Lower lobe of right lung (tissue), 2 donors: ENCODE measurements around the gene PEX14. TPM values are rescaled to one million over a fixed set of nuclear protein-coding genes. Genes with fewer than 3 reads are reported as not detected.

Experiments
- ATAC-seq, 2 donors: fragments of 200-7000 bp; cut with Tn5 transposase; one replicate each; pipeline ENCODE4 v1.9.1; 2020 to 2022; ENCODE audit warnings: mild to moderate bottlenecking in 2 of 2, moderate library complexity in 2 of 2
- DNase-seq: peaks from one replicate; pipeline ENCODE4 v3.0.0-alpha.2; 2020
- H3K27ac ChIP-seq: fragments of 200-600 bp; one replicate; pipeline ENCODE4 v1.8.0; 2022
- H3K27me3 ChIP-seq: fragments of 200-600 bp; one replicate; pipeline ENCODE4 v1.8.0; 2022; ENCODE audit warnings: low read depth
- H3K36me3 ChIP-seq: fragments of 200-600 bp; one replicate; pipeline ENCODE4 v1.8.0; 2022; ENCODE audit warnings: mild to moderate bottlenecking
- H3K4me1 ChIP-seq: fragments of 200-600 bp; one replicate; pipeline ENCODE4 v1.8.0; 2022
- H3K4me3 ChIP-seq: fragments of 200-600 bp; one replicate; pipeline ENCODE4 v1.8.0; 2022; ENCODE audit warnings: mild to moderate bottlenecking
- H3K9me3 ChIP-seq: fragments of 200-600 bp; one replicate; pipeline ENCODE4 v1.8.0; 2022
- intact Hi-C: fragments of 100-400 bp; cut with DNase I; formaldehyde crosslinking; loops from one replicate; pipeline ENCODE4 v1.11.0; 2022
- total RNA-seq: library from RNA; stranded (reverse); fragmentation: NEBNext Ultra II Directional; extraction: Animal tissue kit (Norgen Biotek cat#: 25700); gene quantifications from one replicate; pipeline ENCODE4 v1.2.1, GENCODE V29; 2021
- TF ChIP-seq, protein P1 (sequence below): fragments of 200-600 bp; IDR thresholded peaks from one replicate; pipeline ENCODE4 v1.8.0; 2022; ENCODE audit warnings: antibody characterized with exemption, mild to moderate bottlenecking
- donor health status: DM: no; HTN: yes; CAD: no; lungs with severe emphysema.

Gene PEX14
- total RNA-seq, 1 donor from 2014 or later = 27.9 TPM

DNA sequence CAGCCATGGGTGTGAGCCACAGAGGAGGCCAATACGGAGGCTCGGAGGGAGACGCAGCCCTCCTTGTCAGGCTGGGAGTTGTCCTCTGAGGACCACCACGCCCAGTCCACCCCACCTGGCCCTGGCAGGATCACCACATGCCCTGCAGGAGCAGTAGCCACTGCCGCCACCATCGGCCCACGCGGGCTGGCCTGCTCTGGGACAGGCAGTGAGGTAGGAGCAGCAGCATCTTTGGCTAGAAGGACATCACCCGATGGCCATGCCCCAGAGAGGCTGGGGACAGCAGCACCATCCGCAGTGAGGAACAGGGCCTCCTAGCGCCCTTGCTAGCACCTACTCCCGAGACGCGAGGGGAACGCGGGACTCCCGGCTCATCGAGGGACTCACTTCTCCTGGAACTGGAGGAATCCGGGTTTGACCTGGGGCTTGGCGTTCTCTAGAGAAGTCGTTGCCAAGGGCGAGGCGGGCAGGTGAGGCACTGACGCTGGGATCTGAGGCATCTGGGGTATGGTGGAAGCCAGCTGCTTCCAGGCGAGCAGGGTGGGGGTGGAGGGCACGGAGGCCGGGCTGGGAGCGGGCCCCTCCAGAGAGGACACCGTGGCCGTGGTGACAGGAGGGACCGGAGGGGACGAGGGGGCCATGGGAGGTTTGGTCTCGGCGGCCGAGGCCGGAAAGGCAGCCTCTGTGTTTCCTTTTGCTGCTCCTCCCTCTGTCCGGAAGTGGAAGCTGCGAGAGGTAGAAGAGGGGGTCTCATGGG lies 172.8 kb downstream of the PEX14 start:
- TF ChIP-seq, protein P1, sequence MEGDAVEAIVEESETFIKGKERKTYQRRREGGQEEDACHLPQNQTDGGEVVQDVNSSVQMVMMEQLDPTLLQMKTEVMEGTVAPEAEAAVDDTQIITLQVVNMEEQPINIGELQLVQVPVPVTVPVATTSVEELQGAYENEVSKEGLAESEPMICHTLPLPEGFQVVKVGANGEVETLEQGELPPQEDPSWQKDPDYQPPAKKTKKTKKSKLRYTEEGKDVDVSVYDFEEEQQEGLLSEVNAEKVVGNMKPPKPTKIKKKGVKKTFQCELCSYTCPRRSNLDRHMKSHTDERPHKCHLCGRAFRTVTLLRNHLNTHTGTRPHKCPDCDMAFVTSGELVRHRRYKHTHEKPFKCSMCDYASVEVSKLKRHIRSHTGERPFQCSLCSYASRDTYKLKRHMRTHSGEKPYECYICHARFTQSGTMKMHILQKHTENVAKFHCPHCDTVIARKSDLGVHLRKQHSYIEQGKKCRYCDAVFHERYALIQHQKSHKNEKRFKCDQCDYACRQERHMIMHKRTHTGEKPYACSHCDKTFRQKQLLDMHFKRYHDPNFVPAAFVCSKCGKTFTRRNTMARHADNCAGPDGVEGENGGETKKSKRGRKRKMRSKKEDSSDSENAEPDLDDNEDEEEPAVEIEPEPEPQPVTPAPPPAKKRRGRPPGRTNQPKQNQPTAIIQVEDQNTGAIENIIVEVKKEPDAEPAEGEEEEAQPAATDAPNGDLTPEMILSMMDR = no peak
- ATAC-seq (no peak), DNase-seq (no peak)
- no peak overlapping the region for H3K4me3 ChIP-seq
- intact Hi-C loops = no loop called here
- H3K36me3 ChIP-seq = peaks cover 70% of the 10 kb centered on the region
- no peaks in the 10 kb centered on the region for H3K9me3 ChIP-seq
- H3K27me3 ChIP-seq = no peaks in the 10 kb centered on the region
- peaks cover 21% of the 10 kb centered on the region for H3K4me1 ChIP-seq
- H3K27ac ChIP-seq = no peak overlapping the region

DNA sequence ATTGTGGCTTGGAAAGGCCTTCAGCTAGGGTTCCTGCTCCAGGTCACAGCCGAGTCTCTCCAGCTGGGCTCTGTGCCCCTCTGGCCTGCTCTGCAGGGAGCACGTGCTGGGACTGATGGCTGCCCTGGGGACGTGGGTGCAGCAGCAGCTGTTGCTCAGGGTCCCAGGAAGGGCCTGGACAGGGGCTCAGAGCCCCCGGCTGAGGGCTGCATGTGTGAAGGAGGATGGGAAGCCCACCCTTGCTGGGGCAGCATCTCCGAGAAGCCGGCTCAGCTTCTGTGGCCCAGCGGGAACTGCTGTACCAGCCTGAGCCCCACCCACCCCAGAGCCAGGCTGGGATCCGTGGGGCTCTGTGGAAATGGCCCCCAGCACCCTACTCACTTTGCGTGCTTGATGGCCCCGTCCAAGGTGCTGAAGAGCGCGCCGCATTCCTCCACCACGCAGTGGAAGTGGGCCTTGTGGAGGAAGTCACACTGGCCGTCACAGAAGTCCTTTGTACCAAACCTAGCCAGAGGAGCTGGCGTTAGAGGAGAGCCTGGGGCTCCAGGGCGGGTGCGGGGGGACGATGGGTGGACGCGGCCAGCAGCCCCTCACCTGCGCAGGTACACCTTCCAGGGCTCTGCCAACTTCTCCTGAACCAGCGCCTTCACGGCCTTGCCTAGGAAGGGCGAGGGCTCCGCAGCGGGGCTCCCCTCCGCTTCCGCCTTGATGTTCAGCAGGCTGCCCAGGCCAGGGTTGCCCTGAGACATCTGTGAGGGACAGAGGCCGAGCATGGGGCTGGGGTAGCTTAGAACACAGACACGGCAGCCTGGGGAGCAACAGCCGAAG lies 174.2 kb downstream of the PEX14 start:
- DNase-seq (no peak), ATAC-seq (no peak)
- H3K27ac ChIP-seq = no peak overlapping the region
- TF ChIP-seq, protein P1 = no peak
- H3K9me3 ChIP-seq = no peaks in the 10 kb centered on the region
- peaks cover 25% of the 10 kb centered on the region for H3K4me1 ChIP-seq
- H3K4me3 ChIP-seq = no peak overlapping the region
- peaks cover 72% of the 10 kb centered on the region for H3K36me3 ChIP-seq
- no peaks in the 10 kb centered on the region for H3K27me3 ChIP-seq
- intact Hi-C loops = no loop called here

DNA sequence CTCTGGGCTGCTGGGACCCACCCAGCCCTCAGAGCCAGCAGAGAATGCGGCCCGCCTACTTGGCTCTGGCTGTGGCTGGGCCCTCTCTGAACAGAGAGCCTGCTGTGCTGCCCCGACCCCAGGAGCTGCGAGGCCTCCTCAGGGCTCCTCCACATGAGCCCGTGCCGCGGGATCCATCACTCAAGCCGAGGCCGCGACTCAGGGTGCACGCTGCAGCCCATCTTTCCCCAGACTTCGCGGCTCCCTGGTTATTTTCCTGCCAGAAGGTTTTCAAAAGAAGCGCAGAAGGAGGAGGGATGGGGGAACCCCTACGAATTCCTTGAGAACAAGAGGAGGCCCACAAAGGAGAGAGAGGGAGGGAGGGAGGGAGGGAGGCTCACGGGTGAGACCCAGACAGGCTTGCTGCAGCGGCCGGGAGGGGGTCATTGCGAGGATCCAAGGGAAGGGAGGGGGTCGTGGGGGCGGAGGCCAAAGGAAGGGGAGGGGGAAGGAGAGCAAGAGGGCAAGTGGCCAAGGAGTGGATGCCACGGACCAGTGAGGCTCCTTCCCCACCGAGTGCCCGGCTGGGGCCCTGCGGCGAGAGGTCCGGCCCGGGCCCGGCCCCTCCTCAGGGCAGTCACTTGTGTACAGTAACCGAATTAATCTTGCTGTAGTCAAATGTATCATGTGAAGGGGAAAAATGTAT lies 174.9 kb downstream of the PEX14 start:
- Histone ChIP-seq H3K4me1 (peaks cover 25% of the 10 kb centered on the region), H3K27me3 (no peaks in the 10 kb centered on the region), H3K9me3 (no peaks in the 10 kb centered on the region), H3K36me3 (peaks cover 72% of the 10 kb centered on the region), H3K4me3 (no peak overlapping the region), H3K27ac (no peak overlapping the region)
- TF ChIP-seq, protein P1 = no peak
- DNase-seq (no peak), ATAC-seq (no peak)
- intact Hi-C loops = no loop called here

DNA sequence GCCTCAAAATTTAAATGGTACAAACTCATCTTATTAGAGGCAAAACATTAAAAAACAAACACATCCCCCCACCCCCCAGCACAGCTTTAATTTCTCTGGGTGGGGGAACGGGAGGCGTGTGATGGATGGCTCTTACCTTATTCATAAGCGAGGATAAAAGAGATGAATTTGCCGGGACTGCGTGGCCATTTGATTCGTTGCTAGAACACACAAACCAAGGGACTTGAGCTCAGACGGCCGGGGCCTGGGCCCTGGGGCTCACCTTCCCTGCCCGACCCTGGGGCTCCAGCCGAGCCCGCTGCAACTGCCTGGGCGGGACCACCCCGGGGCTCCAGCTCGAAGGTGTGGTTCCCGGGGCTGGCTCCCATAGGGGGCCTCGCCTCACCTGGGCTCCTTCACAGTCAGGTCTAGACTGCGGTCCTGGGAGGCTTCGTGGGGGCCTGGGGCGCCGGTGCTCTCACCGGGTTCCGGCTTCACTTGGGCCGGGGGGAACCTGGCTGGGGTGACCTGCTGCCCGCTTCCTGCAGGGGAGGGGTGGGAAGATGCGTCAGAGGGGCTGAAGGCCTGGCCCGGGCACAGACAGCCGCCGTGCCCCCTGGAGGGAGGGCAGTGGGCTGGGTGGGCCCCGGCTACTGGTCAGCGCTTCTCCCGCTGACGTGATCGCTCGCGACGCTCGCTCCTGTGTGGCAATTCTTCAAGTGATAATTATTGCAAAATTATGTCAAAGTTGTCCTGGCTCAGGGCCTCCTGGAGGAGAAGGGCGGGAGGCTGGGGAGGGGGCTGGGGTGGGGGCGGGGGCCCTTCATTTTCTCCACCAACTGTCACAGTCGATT lies 176.0 kb downstream of the PEX14 start:
- ATAC-seq (peak in 1 of 2 donors; percentile 1), DNase-seq (no peak)
- Histone ChIP-seq H3K27me3 (no peaks in the 10 kb centered on the region), H3K9me3 (no peaks in the 10 kb centered on the region), H3K27ac (peak overlapping the region; percentile 73), H3K36me3 (peaks cover 71% of the 10 kb centered on the region), H3K4me1 (peaks cover 25% of the 10 kb centered on the region), H3K4me3 (no peak overlapping the region)
- TF ChIP-seq, protein P1 = no peak
- intact Hi-C loops = no loop called here

DNA sequence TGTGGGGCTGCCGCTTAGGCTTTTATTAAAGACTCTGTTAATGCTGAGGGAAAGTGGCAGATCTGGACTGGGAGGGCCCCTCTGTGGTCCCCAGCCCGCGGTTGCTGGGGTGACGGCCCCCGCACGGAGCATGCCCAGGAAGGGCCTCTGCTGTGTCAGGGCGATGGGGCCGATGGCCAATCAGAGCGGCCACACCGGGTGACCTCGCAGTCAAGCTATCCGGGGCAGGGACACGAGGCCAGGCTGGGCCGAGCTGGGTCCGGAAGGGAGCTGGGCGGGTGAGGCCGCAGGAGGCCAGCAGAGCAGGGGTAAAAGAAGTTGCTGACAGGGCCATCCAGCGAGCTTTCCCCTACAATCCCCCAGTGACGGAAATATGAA lies 176.6 kb downstream of the PEX14 start:
- ATAC-seq (peak; percentile 60 to 70), DNase-seq (peak; percentile 76)
- no peaks in the 10 kb centered on the region for H3K27me3 ChIP-seq
- no peak overlapping the region for H3K4me3 ChIP-seq
- H3K27ac ChIP-seq = peak overlapping the region; percentile 73
- H3K36me3 ChIP-seq = peaks cover 71% of the 10 kb centered on the region
- H3K9me3 ChIP-seq = no peaks in the 10 kb centered on the region
- peaks cover 25% of the 10 kb centered on the region for H3K4me1 ChIP-seq
- TF ChIP-seq, protein P1 = no peak
- intact Hi-C loops = no loop called here
